GM12878 (cell line): ENCODE results near the gene UHRF1. TPM values are rescaled to one million over a fixed set of nuclear protein-coding genes. Genes with fewer than 3 reads are reported as not detected.
A peak's percentile ranks its signal among the peaks of the same experiment; 100 is the strongest.

Source experiments
- ATAC-seq: fragments of 200-7000 bp; cut with Tn5 transposase; 3 replicates; pipeline ENCODE4 v1.9.1; 2020; ENCODE audit warnings: mild to moderate bottlenecking, moderate library complexity
- BruUV-seq: library from RNA; stranded (reverse); fragments of 400-500 nt; replicated peaks from 2 replicates; lab custom pipeline; 2021; lab: Mats Ljungman, UMichigan
- CTCF ChIA-PET: fragments of 300-600 bp; sonication (Branson Sonifier 250); formaldehyde crosslinking; extraction: SDS; loops from one replicate; lab custom pipeline; 2021; ENCODE audit warnings: inconsistent platforms; lab: Yijun Ruan, JAX
- POLR2A ChIA-PET: fragments of 350-600 bp; formaldehyde crosslinking; extraction: SDS; loops from one replicate; lab custom pipeline; 2021; ENCODE audit warnings: inconsistent platforms; lab: Charles Lee
- RAD21 ChIA-PET: fragments of 300-600 bp; sonication (Branson Sonifier 250); formaldehyde crosslinking; loops from one replicate; lab custom pipeline; 2023; ENCODE audit warnings: antibody characterized with exemption; ENCODE audit not compliant: unreplicated experiment; lab: Charles Lee
- SMC1A ChIA-PET: fragments of 300-600 bp; sonication (Branson Sonifier 250); formaldehyde crosslinking; loops from one replicate; lab custom pipeline; 2023; ENCODE audit not compliant: unreplicated experiment, uncharacterized antibody; lab: Charles Lee
- DNase-seq: peaks from one replicate; pipeline ENCODE4 v3.0.0-alpha.2; 2011; ENCODE audit warnings: low read depth, low spot score
- FAIRE-seq: peaks from 3 replicates; lab custom pipeline; 2011; peaks lifted over from hg19 to GRCh38; lab: Jason Lieb, UNC
- H2AFZ ChIP-seq: 2 replicates; pipeline ENCODE4 v1.6.0; 2011; ENCODE audit warnings: low read depth, low read length, control low read depth; ENCODE audit not compliant: control insufficient read depth
- H3K27ac ChIP-seq: 2 replicates; pipeline ENCODE4 v1.5.1; 2011; ENCODE audit warnings: control low read depth; ENCODE audit not compliant: control insufficient read depth, insufficient read depth
- H3K27me3 ChIP-seq, 2 experiments: replicated peaks in 1 of 2; 2 replicates each; pipeline versions ENCODE4 v1.6.0 to v1.6.1; 2011; ENCODE audit warnings: low read length in 1 of 2; ENCODE audit not compliant: control insufficient read depth in 2 of 2, insufficient read depth in 2 of 2
- H3K36me3 ChIP-seq, 2 experiments: 2 replicates each; pipeline ENCODE4 v1.5.1; 2011; ENCODE audit warnings: low read length in 1 of 2; ENCODE audit not compliant: control insufficient read depth in 2 of 2, insufficient read depth in 2 of 2
- H3K4me1 ChIP-seq: 2 replicates; pipeline ENCODE4 v1.6.1; 2011; ENCODE audit warnings: mild to moderate bottlenecking, low read length, moderate library complexity, mixed read lengths; ENCODE audit not compliant: control insufficient read depth, insufficient read depth
- H3K4me2 ChIP-seq: 2 replicates; pipeline ENCODE4 v1.6.0; 2011; ENCODE audit warnings: control low read depth; ENCODE audit not compliant: control insufficient read depth, insufficient read depth
- H3K4me3 ChIP-seq: fragments of 200-600 bp; sonication (generic); 2 replicates; pipeline ENCODE4 v1.5.1; 2016
- H3K79me2 ChIP-seq: 2 replicates; pipeline ENCODE4 v1.6.0; 2011; ENCODE audit warnings: low read length; ENCODE audit not compliant: control insufficient read depth, insufficient read depth
- H3K9ac ChIP-seq: 2 replicates; pipeline ENCODE4 v1.8.0; 2011; ENCODE audit warnings: low read length, control low read depth, mixed read lengths; ENCODE audit not compliant: control insufficient read depth, insufficient read depth
- H3K9me3 ChIP-seq: replicated peaks from 3 replicates; pipeline ENCODE4 v1.5.1; 2011; ENCODE audit warnings: mild to moderate bottlenecking, low read length; ENCODE audit not compliant: control insufficient read depth, insufficient read depth
- H4K20me1 ChIP-seq: 2 replicates; pipeline ENCODE4 v1.6.0; 2011; ENCODE audit not compliant: control insufficient read depth, insufficient read depth
- CTCF ChIP-seq, 3 experiments: IDR thresholded peaks in 2 of 3; conservative IDR thresholded peaks in 1 of 3; 2 replicates each; pipeline ENCODE4 v1.5.1; 2011; ENCODE audit warnings: low read depth in 3 of 3, low read length in 3 of 3, mild to moderate bottlenecking in 3 of 3, control low read depth in 2 of 3, moderate library complexity in 2 of 3, inconsistent platforms in 1 of 3, mixed read lengths in 1 of 3; ENCODE audit not compliant: control insufficient read depth in 2 of 3, insufficient read depth in 1 of 3; ENCODE audit errors: extremely low read depth in 1 of 3
- SREBF1 ChIP-seq: IDR thresholded peaks from 2 replicates; pipeline ENCODE4 v1.6.1; 2012; ENCODE audit warnings: mild to moderate bottlenecking, low read length
- WRNIP1 ChIP-seq: IDR thresholded peaks from 2 replicates; pipeline ENCODE4 v1.6.1; 2011; ENCODE audit warnings: low read depth, low read length, improper control_type of control experiment, borderline replicate concordance
- WGBS: methylation state at CpG from one replicate; pipeline ENCODE4 v1.1.6; 2016; ENCODE audit warnings: low lambda C conversion rate; ENCODE audit not compliant: insufficient replicate concordance, insufficient coverage; ENCODE audit errors: missing lambda C conversion rate; 5-methylcytosine and 5-hydroxymethylcytosine counted together
- in situ Hi-C: fragments of 300-500 bp; cut with MboI; formaldehyde crosslinking; loops from 9 replicates; pipeline ENCODE4 v1.14.3; 2018; ENCODE audit warnings: mixed read lengths
- intact Hi-C: fragments of 100-400 bp; cut with micrococcal nuclease; formaldehyde crosslinking; loops from one replicate; pipeline ENCODE4 v1.14.2; 2022; ENCODE audit not compliant: unreplicated experiment
- polyA plus RNA-seq, 11 experiments: library from polyadenylated mRNA; depleted of rRNA in 4 of 11; unstranded in 6 of 11; stranded (reverse) in 5 of 11; fragments of >200 nt; fragmentation: Nextera tagmentation in 4 of 11; fragmentation: Illumina TruSeq in 1 of 11; extraction: Ambion mirVana in 4 of 11; extraction: Trizol in 1 of 11; gene quantifications; 1 replicate in 1 of 11; 2 replicates in 10 of 11; pipeline versions ENCODE4 v1.2.1 to v1.2.3, GENCODE V29; 2011 to 2016; ENCODE audit warnings: inconsistent platforms in 2 of 11, missing spikeins in 2 of 11, low read depth in 1 of 11
- total RNA-seq, 4 experiments: library from RNA; depleted of rRNA in 3 of 4; stranded (reverse); fragments of >200 nt in 3 of 4; fragmentation: Illumina TruSeq in 1 of 4; extraction: Trizol in 1 of 4; gene quantifications; 2 replicates each; pipeline versions ENCODE4 v1.2.1 to v1.2.3, GENCODE V29; 2013 to 2021

Gene UHRF1
- total and polyA plus RNA-seq, 10 of the 15 experiments (the other 5 are each of a cell fraction or from before 2014, with no cell fraction given): 13.0 to 109 (median 37.7) TPM

GRCh38 chr19:4976401-4977298 lies 67.3 kb downstream of the UHRF1 start:
- WGBS: 80% methylated on average over 30 of the region's 33 CpGs
- FAIRE-seq: no peak
- ChIA-PET RAD21 (no interaction called here), POLR2A (no interaction called here), CTCF (interaction anchor here (0.7 to 1.1 kb wide), 2 partner anchors 167 to 710 kb away, joined by 4 read pairs; no protein-coding TSS in a partner anchor), SMC1A (no interaction called here)
- Histone ChIP-seq H3K36me3 (peaks cover 2 to 6% of the 10 kb centered on the region in 2 experiments; a peak in 2 of 4 replicates), H3K4me3 (no peak overlapping the region), H3K9me3 (no peaks in the 10 kb centered on the region), H3K27me3 (no peaks in the 10 kb centered on the region), H4K20me1 (peaks cover 8% of the 10 kb centered on the region), H3K9ac (no peak overlapping the region), H3K79me2 (peaks cover 70% of the 10 kb centered on the region), H3K4me1 (peaks cover 15% of the 10 kb centered on the region), H2AFZ (no peak overlapping the region), H3K4me2 (0 out of 2 replicates have a peak overlapping the region, but pooled peaks have one; percentile 18), H3K27ac (no peak overlapping the region)
- TF ChIP-seq WRNIP1: no peak
- peak in 1 of 3 experiments; percentile 24; a peak in 2 of 6 replicates for TF ChIP-seq CTCF (IDR thresholded peaks at IDR 0.05 in 2 of 3, conservative IDR thresholded peaks at IDR 0.05 in 1 of 3; ENCODE audit: control insufficient read depth in 2 of 3, extremely low read depth in 1 of 3, insufficient read depth in 1 of 3, low read depth in 3 of 3, low read length in 3 of 3)
- TF ChIP-seq SREBF1: no peak
- no peak for DNase-seq
- TSS peak; percentile 37 for BruUV-seq
- intact Hi-C loops (no loop called here), in situ Hi-C loops (no loop called here)
- ATAC-seq: no peak
